GM12801 (cell line): ENCODE results near the gene CKS2.

Experiments used
- CTCF ChIP-seq: IDR thresholded peaks from one replicate; pipeline ENCODE4 v1.5.1; 2011; ENCODE audit warnings: control low read depth; ENCODE audit not compliant: insufficient read length; ENCODE audit errors: extremely low read depth

CKS2 gene

GRCh38 chr9:89315482-89315881 is 4.5 kb downstream of the CKS2 start:
- no peak for TF ChIP-seq CTCF

- TF ChIP-seq CTCF = no peak
Measured at GRCh38 chr9:89317282-89317681, 6.3 kb downstream of the CKS2 start.

- no peak for TF ChIP-seq CTCF
Measured at GRCh38 chr9:89318123-89319014, 7.4 kb downstream of the CKS2 start, which contains the start of gene SECISBP2. Gene SECISBP2 (plus strand): TSS chr9:89318500. CDS start chr9:89318577, 77 bp downstream.

- TF ChIP-seq CTCF = no peak
Measured at GRCh38 chr9:89319015-89319905, 8.3 kb downstream of the CKS2 start.

GRCh38 chr9:89323390-89323789 is 12.4 kb downstream of the CKS2 start:
- TF ChIP-seq CTCF = no peak

- no peak for TF ChIP-seq CTCF
Measured at GRCh38 chr9:89325733-89326132, 14.7 kb downstream of the CKS2 start.

- no peak for TF ChIP-seq CTCF
Measured at GRCh38 chr9:89328064-89328463, 17.1 kb downstream of the CKS2 start.
